Ovary (tissue), 3 donors: ENCODE results near the gene ABCA4.

ENCODE experiments used
- CTCF ChIP-seq, 3 donors: fragments of 450-650 bp in 2 of 3; fragments of 200-600 bp in 1 of 3; IDR thresholded peaks; one replicate each; pipeline versions ENCODE4 v1.5.1 to v1.8.0; 2016 to 2022; ENCODE audit warnings: antibody characterized with exemption in 3 of 3, mild to moderate bottlenecking in 1 of 3
- POLR2A ChIP-seq: fragments of 450-650 bp; IDR thresholded peaks from one replicate; pipeline ENCODE4 v1.6.1; 2017; ENCODE audit warnings: antibody characterized with exemption, mild to moderate bottlenecking, moderate library complexity
- donor health status: DM: no; HTN: no; CAD: no.

GRCh38 chr1:94094469-94095111 is 26.4 kb downstream of the ABCA4 start:
- TF ChIP-seq CTCF (IDR thresholded peaks at IDR 0.05) (no peak), POLR2A (no peak)
